GM06990 (cell line): Measurements from ENCODE around the gene NTN1.

Experiments used
- DNase-seq: peaks from one replicate; pipeline ENCODE4 v3.0.0-alpha.2; 2011; ENCODE audit not compliant: insufficient read length; ENCODE audit errors: extremely low read depth
- H3K27me3 ChIP-seq: replicated peaks from 2 replicates; pipeline ENCODE4 v1.6.0; 2011; ENCODE audit warnings: low read length; ENCODE audit not compliant: control insufficient read depth, insufficient read depth
- H3K36me3 ChIP-seq: 2 replicates; pipeline ENCODE4 v1.5.1; 2011; ENCODE audit warnings: low read length; ENCODE audit not compliant: control insufficient read depth, insufficient read depth
- H3K4me3 ChIP-seq: replicated peaks from 2 replicates; pipeline ENCODE4 v1.5.1; 2011; ENCODE audit warnings: low read depth, mild to moderate bottlenecking, control low read depth, low read length
- CTCF ChIP-seq: IDR thresholded peaks from 2 replicates; pipeline ENCODE4 v1.5.1; 2011; ENCODE audit warnings: low read length, control low read depth, mild to moderate bottlenecking, inconsistent platforms; ENCODE audit not compliant: insufficient read depth, poor library complexity, severe bottlenecking

NTN1 gene

GRCh38 chr17:9080983-9081382 lies 59.7 kb downstream of the NTN1 start:
- no peak for DNase-seq
- Histone ChIP-seq H3K27me3 (peaks cover 1% of the 10 kb centered on the region), H3K36me3 (no peaks in the 10 kb centered on the region), H3K4me3 (no peak overlapping the region)
- TF ChIP-seq CTCF: no peak

GRCh38 chr17:9086577-9086976 lies 65.3 kb downstream of the NTN1 start:
- no peak for DNase-seq
- H3K27me3 ChIP-seq: no peaks in the 10 kb centered on the region; the same call in 1 of the 2 replicates
- no peak for TF ChIP-seq CTCF

GRCh38 chr17:9087921-9088320 lies 66.6 kb downstream of the NTN1 start:
- H3K4me3 ChIP-seq: no peak overlapping the region
- H3K27me3 ChIP-seq: no peaks in the 10 kb centered on the region; the same call in 1 of the 2 replicates
- TF ChIP-seq CTCF: no peak
- no peak for DNase-seq
- no peaks in the 10 kb centered on the region for H3K36me3 ChIP-seq

More at GRCh38 chr17:9086577-9086976, 65.3 kb downstream of the NTN1 start:
- Histone ChIP-seq H3K4me3 (no peak overlapping the region), H3K36me3 (no peaks in the 10 kb centered on the region)

GRCh38 chr17:9090641-9091096 lies 69.4 kb downstream of the NTN1 start:
- no peak for DNase-seq
- H3K27me3 ChIP-seq: no peaks in the 10 kb centered on the region
- H3K4me3 ChIP-seq: no peak overlapping the region
- no peaks in the 10 kb centered on the region for H3K36me3 ChIP-seq
- no peak for TF ChIP-seq CTCF

- TF ChIP-seq CTCF: no peak
- Histone ChIP-seq H3K27me3 (no peaks in the 10 kb centered on the region), H3K36me3 (no peaks in the 10 kb centered on the region), H3K4me3 (no peak overlapping the region)
- DNase-seq: no peak
Measured at GRCh38 chr17:9094193-9094592, 72.9 kb downstream of the NTN1 start.

- Histone ChIP-seq H3K27me3 (no peaks in the 10 kb centered on the region), H3K36me3 (no peaks in the 10 kb centered on the region), H3K4me3 (no peak overlapping the region)
- no peak for TF ChIP-seq CTCF
- DNase-seq: no peak
Measured at GRCh38 chr17:9095390-9095789, 74.1 kb downstream of the NTN1 start.
